ENCODE data around the gene CDADC1.

DNA sequence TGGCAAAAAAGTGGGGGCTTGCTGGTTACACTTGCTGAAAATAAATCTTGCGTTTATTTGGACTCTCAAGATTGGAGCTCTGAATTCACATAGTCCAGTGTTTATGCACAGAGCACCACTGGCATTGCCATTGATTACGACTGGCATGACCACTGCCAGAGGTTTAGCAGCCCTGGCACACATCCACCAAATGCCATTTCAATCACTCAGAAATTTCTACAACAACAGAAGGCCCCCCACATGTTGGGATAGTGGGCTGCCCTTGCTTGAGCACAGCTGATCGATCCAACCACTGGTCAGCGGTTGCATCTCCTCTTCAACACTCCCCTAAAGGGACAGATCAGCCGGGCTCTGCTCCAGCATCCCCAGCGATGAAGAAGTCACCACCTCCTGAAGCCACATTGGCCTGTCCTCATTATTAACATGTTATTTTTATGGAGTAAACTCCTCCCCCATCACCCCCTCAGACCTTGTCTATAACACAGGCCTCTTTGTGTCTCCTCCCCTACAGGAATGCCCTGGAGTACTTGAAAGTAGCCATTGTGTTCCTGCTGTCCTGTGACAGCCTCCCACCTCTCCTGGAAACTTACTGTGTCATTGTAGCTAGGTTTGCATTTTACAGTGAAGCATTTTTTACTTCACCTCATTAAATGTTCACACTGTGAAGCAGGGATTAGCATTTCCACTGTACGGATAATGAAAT lies 51.3 kb downstream of the CDADC1 start:
- TF ChIP-seq, protein P1, sequence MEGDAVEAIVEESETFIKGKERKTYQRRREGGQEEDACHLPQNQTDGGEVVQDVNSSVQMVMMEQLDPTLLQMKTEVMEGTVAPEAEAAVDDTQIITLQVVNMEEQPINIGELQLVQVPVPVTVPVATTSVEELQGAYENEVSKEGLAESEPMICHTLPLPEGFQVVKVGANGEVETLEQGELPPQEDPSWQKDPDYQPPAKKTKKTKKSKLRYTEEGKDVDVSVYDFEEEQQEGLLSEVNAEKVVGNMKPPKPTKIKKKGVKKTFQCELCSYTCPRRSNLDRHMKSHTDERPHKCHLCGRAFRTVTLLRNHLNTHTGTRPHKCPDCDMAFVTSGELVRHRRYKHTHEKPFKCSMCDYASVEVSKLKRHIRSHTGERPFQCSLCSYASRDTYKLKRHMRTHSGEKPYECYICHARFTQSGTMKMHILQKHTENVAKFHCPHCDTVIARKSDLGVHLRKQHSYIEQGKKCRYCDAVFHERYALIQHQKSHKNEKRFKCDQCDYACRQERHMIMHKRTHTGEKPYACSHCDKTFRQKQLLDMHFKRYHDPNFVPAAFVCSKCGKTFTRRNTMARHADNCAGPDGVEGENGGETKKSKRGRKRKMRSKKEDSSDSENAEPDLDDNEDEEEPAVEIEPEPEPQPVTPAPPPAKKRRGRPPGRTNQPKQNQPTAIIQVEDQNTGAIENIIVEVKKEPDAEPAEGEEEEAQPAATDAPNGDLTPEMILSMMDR (IDR thresholded peaks at IDR 0.05): no peak
- no peak for TF ChIP-seq POLR2AphosphoS5 (IDR thresholded peaks at IDR 0.05)
